ENCODE data around the gene OPTC.

DNA sequence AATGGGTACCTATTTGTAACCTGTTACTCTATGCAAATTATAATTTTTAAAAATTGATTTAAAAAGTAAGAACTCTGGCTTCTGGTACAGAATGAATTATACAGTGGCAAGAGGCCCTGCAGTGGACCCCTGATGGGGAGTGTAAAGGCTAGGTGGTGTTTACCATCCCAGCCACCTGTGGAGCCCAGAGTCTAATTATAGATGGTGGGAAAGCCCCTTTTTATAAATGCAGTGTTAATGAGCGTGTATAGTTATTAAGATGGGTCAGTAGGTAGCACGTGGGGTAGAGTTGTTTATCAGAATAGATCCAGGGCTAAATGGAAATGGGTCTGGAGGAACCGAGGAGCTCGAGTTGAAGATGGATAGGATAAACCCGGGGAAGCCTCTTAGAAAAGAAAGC lies 32.2 kb upstream of the OPTC start:
- TF ChIP-seq CTCF (IDR thresholded peaks at IDR 0.05) (no peak), EZH2 (IDR thresholded peaks at IDR 0.05; ENCODE audit: borderline replicate concordance, insufficient read depth, low read depth, low read length, poor library complexity, severe bottlenecking) (no peak)

All from B cell (primary cell).